HG02852 (cell line): Measurements from ENCODE around the gene DLGAP1.
"Not testable (repeated sequence)": the region's sequence is repeated elsewhere in the genome, so short reads cannot be mapped to it uniquely, and the experiment has no call there.

Source experiments
- ATAC-seq: cut with Tn5 transposase; IDR thresholded peaks from one replicate; pipeline ENCODE4 v1.9.1; 2021; ENCODE audit warnings: mild to moderate bottlenecking, moderate library complexity; ENCODE audit not compliant: unreplicated experiment

The DLGAP1 gene

GRCh38 chr18:3580523-3581025 is 874.5 kb downstream of the DLGAP1 start:
- not testable (repeated sequence) for ATAC-seq

DNA sequence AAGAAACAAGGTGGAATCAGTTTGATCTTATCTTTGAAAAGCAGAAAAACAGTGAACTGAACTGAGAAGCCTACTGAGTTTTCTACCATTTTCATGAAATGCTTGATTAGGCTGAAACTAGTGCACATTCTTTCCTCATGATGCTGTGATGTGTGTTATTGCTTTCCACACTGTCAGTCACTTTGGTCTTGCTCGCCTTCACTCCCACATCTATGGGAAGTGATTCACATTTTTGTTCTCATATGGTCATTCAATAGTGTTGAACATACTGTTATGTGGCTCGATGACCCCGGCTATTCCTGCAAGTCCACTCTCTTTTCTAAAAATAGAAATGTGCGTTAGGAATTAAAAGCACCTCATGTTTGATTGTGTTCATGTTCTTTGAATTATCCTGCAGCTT is 875.4 kb downstream of the DLGAP1 start:
- no peak for ATAC-seq

- no peak for ATAC-seq
Observed at GRCh38 chr18:3578621-3579020, 876.5 kb downstream of the DLGAP1 start.

GRCh38 chr18:3577281-3577855 is 877.7 kb downstream of the DLGAP1 start:
- ATAC-seq: no peak

DNA sequence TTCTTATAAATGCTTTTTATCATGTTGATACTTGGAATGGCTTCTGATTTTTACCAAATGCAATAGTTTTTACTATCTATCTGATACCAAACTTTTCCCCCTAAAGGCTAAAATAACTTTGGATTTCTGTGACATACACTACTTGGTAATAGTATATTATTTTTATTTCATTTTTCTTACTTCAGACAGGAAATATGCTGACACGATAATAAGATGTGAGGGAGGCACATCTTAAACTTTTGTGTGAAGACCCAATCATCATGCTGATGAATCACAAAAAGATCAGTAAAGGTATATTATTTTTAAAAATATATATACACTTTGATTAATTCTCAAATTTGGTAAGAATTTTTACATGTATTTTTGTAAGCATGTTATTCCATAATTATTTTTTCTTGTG is 882.3 kb downstream of the DLGAP1 start:
- no peak for ATAC-seq

GRCh38 chr18:3566851-3567250 is 888.3 kb downstream of the DLGAP1 start:
- ATAC-seq: no peak

GRCh38 chr18:3560755-3561154 is 894.4 kb downstream of the DLGAP1 start:
- no peak for ATAC-seq

DNA sequence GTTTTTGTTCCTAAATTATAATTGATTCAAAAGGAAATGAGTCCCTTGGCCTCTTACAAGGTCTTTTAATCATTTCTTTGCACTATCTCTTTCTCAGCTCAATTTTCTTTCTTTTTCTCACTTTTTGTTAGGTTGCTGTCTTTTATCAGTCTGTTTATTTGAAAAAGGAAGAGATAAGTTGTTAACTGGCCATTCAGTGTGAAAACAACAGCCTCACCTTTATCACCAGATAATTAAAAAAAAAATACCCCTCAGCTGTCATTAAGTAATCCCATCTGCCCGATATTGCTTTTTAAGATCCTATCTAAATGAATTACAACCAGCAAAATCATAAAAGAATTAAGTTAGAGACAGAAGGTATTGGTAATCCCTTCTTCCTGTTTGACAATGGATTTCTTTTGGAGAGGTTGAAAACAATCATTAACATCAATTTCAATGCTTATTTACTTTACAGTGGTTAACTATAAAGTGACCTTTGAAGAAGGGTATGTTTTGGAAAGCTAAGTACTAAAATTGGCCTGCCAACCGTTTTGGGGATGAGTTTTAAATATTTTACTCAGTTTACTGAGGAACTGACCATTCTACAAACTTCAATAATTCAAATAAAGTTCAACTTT is 900.2 kb downstream of the DLGAP1 start:
- no peak for ATAC-seq

DNA sequence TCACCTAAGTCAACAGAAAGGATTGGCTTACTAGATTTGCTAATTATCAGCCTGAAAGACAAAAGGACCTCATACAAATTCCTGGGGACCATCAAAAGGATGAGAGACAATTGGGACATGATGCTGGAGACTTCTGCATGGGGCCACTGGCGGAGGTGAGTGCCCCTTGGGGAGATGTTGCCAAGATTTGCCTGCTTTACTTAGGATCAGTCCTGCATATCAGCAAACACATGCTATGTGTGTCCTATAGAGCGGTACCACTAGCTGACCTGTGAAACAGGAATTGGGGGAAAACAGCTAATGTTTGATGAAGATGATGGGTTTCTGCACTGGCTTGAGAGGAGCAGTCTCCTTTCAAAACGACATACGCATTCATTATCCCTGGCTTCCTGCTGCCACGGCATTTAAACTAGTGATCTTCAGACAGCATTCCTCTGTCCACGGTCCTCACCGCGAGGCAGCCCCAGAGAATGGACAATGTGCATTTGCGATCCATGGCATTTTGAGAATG is 901.0 kb downstream of the DLGAP1 start:
- no peak for ATAC-seq

- no peak for ATAC-seq
Observed at GRCh38 chr18:3552305-3552704, 902.8 kb downstream of the DLGAP1 start.

DNA sequence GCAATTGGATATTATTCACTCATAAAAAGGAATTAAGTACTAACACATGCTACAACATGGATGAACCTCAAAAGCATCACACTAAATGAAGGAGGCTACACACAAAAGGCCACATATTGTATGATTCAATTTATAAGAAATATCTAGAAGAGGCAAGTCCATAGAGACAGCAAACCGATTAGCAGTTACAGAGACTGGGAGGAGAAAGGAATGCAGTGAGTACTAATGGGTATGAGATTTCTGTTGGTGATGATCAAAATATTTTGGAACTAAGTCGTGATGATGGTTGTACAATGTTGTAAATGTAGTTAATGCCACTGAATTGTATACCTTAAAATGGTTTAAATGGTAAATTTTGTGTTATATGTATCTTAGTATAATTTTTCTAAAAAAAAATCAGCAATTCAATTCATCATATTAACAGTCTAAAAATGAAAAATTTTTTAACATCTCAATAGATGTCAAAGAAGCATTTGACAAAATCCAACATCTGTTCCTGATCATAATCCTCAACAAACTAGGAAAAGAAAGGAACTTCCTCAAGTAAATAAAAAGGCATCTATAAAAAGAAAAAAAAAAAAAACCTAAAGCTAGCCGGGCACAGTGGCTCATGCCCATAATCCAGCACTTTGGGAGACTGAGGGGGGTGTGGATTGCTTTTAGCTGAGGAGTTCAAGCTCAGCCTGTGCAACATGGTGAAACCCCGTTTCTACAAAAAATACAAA is 907.1 kb downstream of the DLGAP1 start:
- no peak for ATAC-seq

DNA sequence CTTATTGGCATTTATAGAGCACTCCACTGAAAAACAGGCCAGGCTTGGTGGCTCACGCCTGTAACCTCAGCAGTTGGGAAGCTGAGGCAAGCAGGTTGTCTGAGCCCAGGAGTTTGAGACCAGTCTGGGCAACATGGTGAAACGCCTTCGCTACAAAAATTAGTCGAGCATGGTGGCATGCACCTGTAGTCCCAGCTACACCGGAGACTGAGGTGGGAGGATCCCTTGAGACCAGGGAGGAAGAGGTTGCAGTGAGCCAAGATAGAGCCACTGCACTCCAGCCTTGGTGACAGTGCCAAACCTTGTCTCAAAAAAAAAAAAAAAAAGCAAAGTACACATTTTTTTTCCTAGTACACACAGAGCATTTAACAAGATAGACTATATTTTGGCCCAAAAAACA is 909.0 kb downstream of the DLGAP1 start:
- no peak for ATAC-seq

DNA sequence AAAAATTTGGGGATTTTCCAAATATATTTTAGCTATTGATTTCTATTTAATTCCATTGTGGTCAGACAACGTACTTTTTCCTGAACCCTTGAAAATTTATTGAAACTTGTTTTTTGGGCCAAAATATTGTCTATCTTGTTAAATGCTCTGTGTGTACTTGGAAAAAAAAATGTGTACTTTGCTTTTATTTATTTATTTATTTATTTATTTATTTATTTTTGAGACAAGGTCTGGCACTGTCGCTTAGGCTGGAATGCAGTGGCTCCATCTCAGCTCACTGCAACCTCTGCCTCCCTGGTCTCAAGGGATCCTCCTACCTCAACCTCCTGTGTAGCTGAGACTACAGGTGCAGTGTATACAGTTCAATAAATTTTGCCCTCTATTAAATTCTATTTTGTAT is 910.6 kb downstream of the DLGAP1 start:
- ATAC-seq: no peak

DNA sequence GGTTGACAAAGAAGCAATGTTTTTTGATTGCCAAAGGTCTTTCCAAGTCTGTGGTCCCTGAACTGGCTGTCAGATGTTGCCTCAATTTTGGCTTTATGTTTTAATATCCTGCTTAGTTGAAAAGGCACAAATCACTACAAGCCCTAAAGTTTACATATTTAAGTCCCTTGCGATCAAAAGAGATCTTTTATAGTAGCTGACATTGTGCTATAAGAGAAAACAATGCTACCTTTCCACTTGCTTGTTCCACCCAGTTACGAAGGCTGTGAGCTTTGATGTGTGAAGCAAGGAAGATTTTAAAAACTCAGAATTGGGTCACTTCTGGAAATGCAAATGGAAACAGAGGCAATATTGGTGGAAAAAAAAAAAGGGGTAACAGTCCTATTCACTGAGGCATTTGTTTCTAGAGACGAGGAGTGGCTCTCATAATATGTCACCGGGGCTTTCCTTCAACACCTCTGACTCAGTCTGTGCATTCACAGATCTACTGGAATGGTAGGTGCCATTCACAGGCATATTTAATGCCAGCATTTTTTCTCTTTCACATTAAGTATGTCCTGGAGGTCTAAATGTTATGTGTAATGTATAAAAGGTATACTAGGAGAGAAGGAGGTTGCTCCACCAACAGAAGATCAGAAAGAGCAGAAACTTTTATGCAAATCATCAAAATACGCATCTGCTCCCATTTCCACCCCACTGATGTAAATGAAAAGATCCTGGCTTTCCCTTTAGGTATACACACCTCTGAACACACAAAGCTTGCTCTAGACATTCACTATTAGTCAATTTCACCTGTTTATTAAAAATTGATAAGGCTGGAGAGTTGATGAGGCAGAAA is 913.3 kb downstream of the DLGAP1 start:
- ATAC-seq: peak; percentile 98

GRCh38 chr18:3540805-3541548 is 914.1 kb downstream of the DLGAP1 start:
- no peak for ATAC-seq

GRCh38 chr18:3538954-3539617 is 916.0 kb downstream of the DLGAP1 start:
- no peak for ATAC-seq

DNA sequence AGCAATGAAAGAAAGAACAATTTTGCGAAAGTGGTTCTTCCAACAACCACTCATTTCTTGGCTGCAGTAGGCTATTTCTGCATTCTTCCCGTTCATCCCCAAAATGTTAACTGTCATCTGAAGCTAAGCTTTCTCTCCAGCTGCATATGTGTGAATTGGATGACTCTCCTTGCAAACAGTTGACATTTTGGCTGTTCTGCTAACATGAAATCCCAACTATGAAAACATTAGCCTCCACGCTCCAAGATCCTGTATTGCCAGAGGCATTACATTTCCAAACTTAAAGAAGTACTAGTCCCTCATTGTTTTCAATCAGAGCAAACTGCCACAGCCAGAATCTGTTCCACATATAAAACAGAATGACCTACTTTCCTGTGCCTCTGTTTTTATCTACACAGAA is 916.7 kb downstream of the DLGAP1 start:
- ATAC-seq: no peak

DNA sequence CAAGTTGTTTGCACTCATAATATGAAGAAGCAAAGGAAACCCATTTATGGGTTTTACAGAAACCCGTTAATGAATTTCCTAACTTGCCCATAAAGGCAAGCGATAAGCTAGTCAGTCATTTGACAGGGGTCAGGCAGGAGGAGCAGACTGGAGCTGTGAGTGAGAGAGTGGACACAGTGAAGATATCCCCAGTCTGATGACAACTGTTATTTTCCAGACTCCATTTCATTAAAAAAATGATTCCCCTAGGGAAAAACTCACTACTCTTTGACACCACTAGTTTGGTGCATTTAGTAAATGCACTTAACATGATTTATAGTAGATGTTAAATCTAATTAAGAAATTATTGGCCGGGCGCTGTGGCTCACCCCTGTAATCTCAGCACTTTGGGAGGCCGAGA is 924.3 kb downstream of the DLGAP1 start:
- no peak for ATAC-seq

GRCh38 chr18:3529601-3530000 is 925.5 kb downstream of the DLGAP1 start:
- no peak for ATAC-seq

- no peak for ATAC-seq
Observed at GRCh38 chr18:3529077-3529476, 926.0 kb downstream of the DLGAP1 start.
